HCT116 (cell line): ENCODE results near the gene GPR146. TPM values are rescaled to one million over a fixed set of nuclear protein-coding genes. Genes with fewer than 3 reads are reported as not detected.

ENCODE experiments used
- ATAC-seq: fragments of 200-7000 bp; cut with Tn5 transposase; 2 replicates; pipeline ENCODE4 v1.9.1; 2020; ENCODE audit warnings: mild to moderate bottlenecking, moderate library complexity
- BruUV-seq: library from RNA; stranded (reverse); fragments of 400-500 nt; replicated peaks from 2 replicates; lab custom pipeline; 2021; lab: Mats Ljungman, UMichigan
- CTCF ChIA-PET: fragments of 300-600 bp; sonication (Branson Sonifier 250); formaldehyde crosslinking; loops from one replicate; lab custom pipeline; 2021; ENCODE audit warnings: antibody characterized with exemption; lab: Charles Lee
- POLR2A ChIA-PET: fragments of 300-600, 350-600 bp; sonication (Branson Sonifier 250); formaldehyde crosslinking; loops from one replicate; lab custom pipeline; 2021; ENCODE audit warnings: antibody characterized with exemption; lab: Charles Lee
- RAD21 ChIA-PET, 2 experiments: fragments of 300-600 bp; sonication (Branson Sonifier 250); formaldehyde crosslinking; loops; one replicate each; lab custom pipeline; 2023; ENCODE audit warnings: low total read pairs in 2 of 2; ENCODE audit not compliant: uncharacterized antibody in 2 of 2, unreplicated experiment in 2 of 2, low non-redundant PET in 1 of 2; lab: Charles Lee
- DNase-seq: peaks from one replicate; pipeline ENCODE4 v3.0.0-alpha.2; 2010; ENCODE audit warnings: low read depth, low spot score
- H2AFZ ChIP-seq: fragments of 200-600 bp; shearing (Covaris generic), sonication (generic); 2 replicates; pipeline ENCODE4 v1.6.1; 2017; ENCODE audit warnings: low read depth, mixed run types, mixed read lengths, antibody characterized with exemption, low read length; ENCODE audit not compliant: poor library complexity, severe bottlenecking
- H3K27ac ChIP-seq: 2 replicates; pipeline ENCODE4 v1.5.1; 2012; ENCODE audit warnings: low read depth, low read length
- H3K27me3 ChIP-seq: fragments of 200-600 bp; sonication (generic); 2 replicates; pipeline ENCODE4 v1.6.1; 2016; ENCODE audit warnings: mixed run types, low read length, mixed read lengths; ENCODE audit not compliant: insufficient read depth
- H3K36me3 ChIP-seq, 2 experiments: fragments of 200-500 bp in 1 of 2; fragments of 200-600 bp in 1 of 2; sonication (Bioruptor generic) in 1 of 2; sonication (generic) in 1 of 2; 2 replicates each; pipeline versions ENCODE4 v1.5.1 to v1.6.1; 2014 to 2016; ENCODE audit warnings: low read length in 2 of 2, inconsistent platforms in 1 of 2, mixed read lengths in 1 of 2, mixed run types in 1 of 2; ENCODE audit not compliant: insufficient read depth in 2 of 2, control insufficient read depth in 1 of 2
- H3K4me1 ChIP-seq, 2 experiments: fragments of 200-600 bp in 1 of 2; sonication (generic) in 1 of 2; 2 replicates each; pipeline versions ENCODE4 v1.5.1 to v1.6.1; 2012 to 2017; ENCODE audit warnings: low read length in 2 of 2, inconsistent platforms in 1 of 2, mild to moderate bottlenecking in 1 of 2, mixed read lengths in 1 of 2, mixed run types in 1 of 2, moderate library complexity in 1 of 2; ENCODE audit not compliant: insufficient read depth in 2 of 2, control insufficient read depth in 1 of 2
- H3K4me2 ChIP-seq: fragments of 200-600 bp; sonication (generic); 2 replicates; pipeline ENCODE4 v1.6.1; 2017; ENCODE audit warnings: mixed run types, low read length, mixed read lengths
- H3K4me3 ChIP-seq, 2 experiments: fragments of 200-600 bp in 1 of 2; sonication (generic) in 1 of 2; replicated peaks in 1 of 2; 2 replicates each; pipeline ENCODE4 v1.5.1; 2011 to 2016; ENCODE audit warnings: low read length in 2 of 2, control low read depth in 1 of 2, low read depth in 1 of 2, mild to moderate bottlenecking in 1 of 2, mixed read lengths in 1 of 2, mixed run types in 1 of 2
- H3K79me2 ChIP-seq: fragments of 200-600 bp; sonication (generic); 2 replicates; pipeline ENCODE4 v1.6.1; 2017; ENCODE audit warnings: mild to moderate bottlenecking, mixed run types, low read length, moderate library complexity, mixed read lengths; ENCODE audit not compliant: insufficient read depth
- H3K9ac ChIP-seq: fragments of 200-600 bp; sonication (generic); 2 replicates; pipeline ENCODE4 v1.6.1; 2016; ENCODE audit warnings: low read length, mixed read lengths
- H3K9me2 ChIP-seq: fragments of 200-600 bp; sonication (generic), shearing (Covaris generic); 2 replicates; pipeline ENCODE4 v1.6.1; 2017; ENCODE audit warnings: mixed run types, mild to moderate bottlenecking, moderate library complexity; ENCODE audit not compliant: insufficient read depth
- H3K9me3 ChIP-seq, 2 experiments: fragments of 200-500 bp in 1 of 2; fragments of 200-600 bp in 1 of 2; sonication (Bioruptor generic) in 1 of 2; sonication (generic) in 1 of 2; 2 replicates each; pipeline ENCODE4 v1.6.1; 2014 to 2017; ENCODE audit warnings: low read length in 2 of 2, mixed read lengths in 2 of 2, inconsistent platforms in 1 of 2, low read depth in 1 of 2, mild to moderate bottlenecking in 1 of 2, mixed run types in 1 of 2, moderate library complexity in 1 of 2; ENCODE audit not compliant: control insufficient read depth in 1 of 2, insufficient read depth in 1 of 2
- H4K20me1 ChIP-seq: fragments of 200-600 bp; sonication (generic), shearing (Covaris generic); 2 replicates; pipeline ENCODE4 v1.6.1; 2017; ENCODE audit warnings: mixed run types, mild to moderate bottlenecking, moderate library complexity; ENCODE audit not compliant: insufficient read depth
- ELF1 ChIP-seq: IDR thresholded peaks from 2 replicates; pipeline ENCODE4 v1.6.1; 2012; ENCODE audit warnings: low read depth, borderline replicate concordance
- EZH2phosphoT487 ChIP-seq: fragments of 200-600 bp; IDR thresholded peaks from 2 replicates; pipeline ENCODE4 v1.6.1; 2018; ENCODE audit warnings: antibody characterized with exemption, borderline replicate concordance
- FOSL1 ChIP-seq: IDR thresholded peaks from 2 replicates; pipeline ENCODE4 v1.6.1; 2012; ENCODE audit warnings: low read depth
- POLR2A ChIP-seq: IDR thresholded peaks from 2 replicates; pipeline ENCODE4 v1.7.0; 2011; ENCODE audit warnings: borderline replicate concordance; ENCODE audit not compliant: insufficient read depth, insufficient read length; ENCODE audit errors: extremely low read depth
- SP1 ChIP-seq: IDR thresholded peaks from 2 replicates; pipeline ENCODE4 v1.6.1; 2012; ENCODE audit warnings: low read depth
- TCF7L2 ChIP-seq: IDR thresholded peaks from 2 replicates; pipeline ENCODE4 v1.7.0; 2011; ENCODE audit warnings: borderline replicate concordance, inconsistent platforms; ENCODE audit not compliant: insufficient read depth, insufficient read length; ENCODE audit errors: extremely low read depth
- ZFX ChIP-seq: fragments of 450-650 bp; IDR thresholded peaks from 2 replicates; pipeline ENCODE4 v1.6.1; 2017
- intact Hi-C: fragments of 100-400 bp; cut with micrococcal nuclease; formaldehyde crosslinking; loops from 2 replicates; pipeline ENCODE4 v1.10.0; 2022
- total RNA-seq: library from RNA; stranded (reverse); gene quantifications from one replicate; pipeline ENCODE4 v1.2.1, GENCODE V29; 2021; ENCODE audit not compliant: unreplicated experiment
- TF ChIP-seq, protein P1 (sequence below): IDR thresholded peaks from 2 replicates; pipeline ENCODE4 v1.6.1; 2012; ENCODE audit warnings: low read depth
- TF ChIP-seq, protein P2 (sequence below): IDR thresholded peaks from 2 replicates; pipeline ENCODE4 v1.6.1; 2011; ENCODE audit warnings: mild to moderate bottlenecking, low read length, moderate library complexity; ENCODE audit not compliant: insufficient replicate concordance; ENCODE audit errors: extremely low read depth

Gene GPR146
- total RNA-seq, 1 experiment from 2014 or later, result 2.4 TPM

DNA sequence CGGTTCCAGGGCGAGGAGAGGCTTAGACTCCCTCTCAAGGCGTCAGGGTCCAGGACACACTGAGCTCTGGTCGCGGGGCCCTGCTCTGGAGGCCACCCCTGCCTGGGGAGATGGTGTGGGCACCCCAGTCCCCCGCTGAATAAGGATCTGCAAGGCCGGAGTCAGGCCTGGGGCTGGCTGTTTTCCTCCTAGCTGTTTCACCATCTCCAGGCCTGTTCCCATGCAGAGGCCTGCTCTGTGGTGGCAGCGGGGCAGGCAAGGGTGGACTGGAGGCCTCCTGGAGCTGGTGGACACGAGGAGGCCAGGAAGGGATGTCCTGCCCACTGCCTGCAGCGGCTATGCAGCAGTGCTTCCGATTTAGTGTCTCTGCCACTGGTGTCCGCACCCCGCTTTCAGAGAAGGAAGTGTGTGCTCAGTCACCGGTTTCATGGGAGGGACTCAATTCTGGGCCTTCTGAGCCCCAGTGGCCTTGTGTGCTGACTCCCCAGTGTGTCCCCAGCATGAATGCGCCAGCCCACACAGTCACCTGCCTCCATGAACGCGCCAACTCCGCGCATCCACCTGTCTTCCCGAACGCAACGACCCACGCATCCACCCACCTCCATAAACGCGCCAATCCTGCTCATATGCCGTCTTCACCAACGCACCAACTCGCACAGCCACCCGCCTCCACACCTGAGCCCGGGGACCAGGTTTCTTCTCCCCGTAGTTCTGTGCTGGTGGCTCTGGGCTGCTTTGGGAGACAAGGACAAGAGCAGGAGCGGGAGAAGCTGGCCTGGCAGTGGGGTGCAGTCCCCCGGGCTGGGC, 14.5 kb upstream of the GPR146 start:
- no peaks in the 10 kb centered on the region for H3K9me2 ChIP-seq
- H3K4me3 ChIP-seq, result no peak overlapping the region
- H2AFZ ChIP-seq, result no peak overlapping the region
- ATAC-seq, result no peak
- TF ChIP-seq FOSL1, result no peak
- no peak for TF ChIP-seq EZH2phosphoT487
- TF ChIP-seq, protein P1, sequence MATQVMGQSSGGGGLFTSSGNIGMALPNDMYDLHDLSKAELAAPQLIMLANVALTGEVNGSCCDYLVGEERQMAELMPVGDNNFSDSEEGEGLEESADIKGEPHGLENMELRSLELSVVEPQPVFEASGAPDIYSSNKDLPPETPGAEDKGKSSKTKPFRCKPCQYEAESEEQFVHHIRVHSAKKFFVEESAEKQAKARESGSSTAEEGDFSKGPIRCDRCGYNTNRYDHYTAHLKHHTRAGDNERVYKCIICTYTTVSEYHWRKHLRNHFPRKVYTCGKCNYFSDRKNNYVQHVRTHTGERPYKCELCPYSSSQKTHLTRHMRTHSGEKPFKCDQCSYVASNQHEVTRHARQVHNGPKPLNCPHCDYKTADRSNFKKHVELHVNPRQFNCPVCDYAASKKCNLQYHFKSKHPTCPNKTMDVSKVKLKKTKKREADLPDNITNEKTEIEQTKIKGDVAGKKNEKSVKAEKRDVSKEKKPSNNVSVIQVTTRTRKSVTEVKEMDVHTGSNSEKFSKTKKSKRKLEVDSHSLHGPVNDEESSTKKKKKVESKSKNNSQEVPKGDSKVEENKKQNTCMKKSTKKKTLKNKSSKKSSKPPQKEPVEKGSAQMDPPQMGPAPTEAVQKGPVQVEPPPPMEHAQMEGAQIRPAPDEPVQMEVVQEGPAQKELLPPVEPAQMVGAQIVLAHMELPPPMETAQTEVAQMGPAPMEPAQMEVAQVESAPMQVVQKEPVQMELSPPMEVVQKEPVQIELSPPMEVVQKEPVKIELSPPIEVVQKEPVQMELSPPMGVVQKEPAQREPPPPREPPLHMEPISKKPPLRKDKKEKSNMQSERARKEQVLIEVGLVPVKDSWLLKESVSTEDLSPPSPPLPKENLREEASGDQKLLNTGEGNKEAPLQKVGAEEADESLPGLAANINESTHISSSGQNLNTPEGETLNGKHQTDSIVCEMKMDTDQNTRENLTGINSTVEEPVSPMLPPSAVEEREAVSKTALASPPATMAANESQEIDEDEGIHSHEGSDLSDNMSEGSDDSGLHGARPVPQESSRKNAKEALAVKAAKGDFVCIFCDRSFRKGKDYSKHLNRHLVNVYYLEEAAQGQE, result no peak
- TF ChIP-seq TCF7L2, result no peak
- TF ChIP-seq ELF1, result no peak
- TF ChIP-seq ZFX, result no peak
- TF ChIP-seq SP1, result no peak
- TF ChIP-seq, protein P2, sequence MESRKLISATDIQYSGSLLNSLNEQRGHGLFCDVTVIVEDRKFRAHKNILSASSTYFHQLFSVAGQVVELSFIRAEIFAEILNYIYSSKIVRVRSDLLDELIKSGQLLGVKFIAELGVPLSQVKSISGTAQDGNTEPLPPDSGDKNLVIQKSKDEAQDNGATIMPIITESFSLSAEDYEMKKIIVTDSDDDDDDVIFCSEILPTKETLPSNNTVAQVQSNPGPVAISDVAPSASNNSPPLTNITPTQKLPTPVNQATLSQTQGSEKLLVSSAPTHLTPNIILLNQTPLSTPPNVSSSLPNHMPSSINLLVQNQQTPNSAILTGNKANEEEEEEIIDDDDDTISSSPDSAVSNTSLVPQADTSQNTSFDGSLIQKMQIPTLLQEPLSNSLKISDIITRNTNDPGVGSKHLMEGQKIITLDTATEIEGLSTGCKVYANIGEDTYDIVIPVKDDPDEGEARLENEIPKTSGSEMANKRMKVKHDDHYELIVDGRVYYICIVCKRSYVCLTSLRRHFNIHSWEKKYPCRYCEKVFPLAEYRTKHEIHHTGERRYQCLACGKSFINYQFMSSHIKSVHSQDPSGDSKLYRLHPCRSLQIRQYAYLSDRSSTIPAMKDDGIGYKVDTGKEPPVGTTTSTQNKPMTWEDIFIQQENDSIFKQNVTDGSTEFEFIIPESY, result no peak
- no peak for TF ChIP-seq POLR2A
- peak overlapping the region; percentile 81 for H3K9ac ChIP-seq
- no TSS peak for BruUV-seq
- H3K27me3 ChIP-seq, result no peaks in the 10 kb centered on the region
- H3K4me2 ChIP-seq, result peak overlapping the region; percentile 82
- no peak for DNase-seq
- peak overlapping the region; percentile 92 for H3K27ac ChIP-seq
- H3K9me3 ChIP-seq, result no peaks in the 10 kb centered on the region
- peaks cover 10 to 26% of the 10 kb centered on the region in 2 experiments for H3K4me1 ChIP-seq
- ChIA-PET POLR2A (no interaction called here), CTCF (interaction anchor here (0.6 to 1.2 kb wide), 2 partner anchors 15 to 218 kb away, joined by 3 read pairs; partner anchors contain the start of gene GPR146), RAD21 (no interaction called here)
- intact Hi-C loops, result no loop called here
- H3K36me3 ChIP-seq, result peaks cover 0 to 9% of the 10 kb centered on the region in 2 experiments; a peak in 2 of 4 replicates
- no peaks in the 10 kb centered on the region for H4K20me1 ChIP-seq
- H3K79me2 ChIP-seq, result peaks cover 33% of the 10 kb centered on the region
